Mammary epithelial cell (primary cell): ENCODE data around the gene ZNF30.

Experiments
- CTCF ChIP-seq, 2 donors: IDR thresholded peaks in 1 of 2; conservative IDR thresholded peaks in 1 of 2; 2 replicates each; pipeline ENCODE4 v1.5.1; 2011 to 2012; ENCODE audit warnings: inconsistent platforms in 2 of 2, low read length in 2 of 2, mild to moderate bottlenecking in 2 of 2, control low read depth in 1 of 2, low read depth in 1 of 2; ENCODE audit not compliant: insufficient read depth in 1 of 2; ENCODE audit errors: extremely low read depth in 1 of 2
- EZH2 ChIP-seq: IDR thresholded peaks from 2 replicates; pipeline ENCODE4 v1.6.1; 2012; ENCODE audit warnings: low read length, inconsistent platforms, borderline replicate concordance

DNA sequence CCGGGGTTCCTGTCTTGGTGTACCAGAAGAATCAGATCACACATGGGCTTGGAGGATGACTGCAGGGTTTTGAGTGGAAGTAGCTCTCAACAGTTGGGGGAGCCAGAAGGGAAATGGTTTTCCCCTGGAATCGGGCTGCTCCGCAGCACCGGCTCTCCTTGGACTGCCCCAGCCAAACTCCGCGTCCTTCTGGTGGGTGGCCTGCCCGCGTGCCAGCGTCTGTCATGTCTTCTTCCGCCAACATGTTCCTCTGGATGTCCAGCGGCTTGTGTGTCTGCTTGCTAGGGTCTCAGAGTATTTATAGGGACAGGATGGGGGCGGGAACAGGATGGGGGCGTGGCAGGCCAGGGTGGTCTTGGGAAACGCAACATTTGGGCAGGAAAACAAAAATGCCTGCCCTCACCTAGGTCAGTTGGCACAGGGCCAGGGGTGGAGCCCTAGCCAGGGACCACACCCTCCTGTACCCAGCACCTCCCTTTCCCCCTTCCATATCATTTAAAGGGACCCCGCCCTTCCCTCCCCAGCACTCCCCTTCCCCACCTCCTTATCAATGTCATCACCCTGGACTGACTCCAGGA lies 1.3 kb upstream of the ZNF30 start:
- TF ChIP-seq CTCF (conservative IDR thresholded peaks at IDR 0.05 in 1 of 2, IDR thresholded peaks at IDR 0.05 in 1 of 2; ENCODE audit: extremely low read depth in 1 of 2, insufficient read depth in 1 of 2, low read depth in 1 of 2, low read length in 2 of 2) (no peak), EZH2 (no peak)
